SK-N-SH treated with all-trans-retinoic acid at 6 μM for 48 hours (cell line): Measurements from ENCODE around the gene LPP.

Source experiments
- ATAC-seq: fragments of 200-7000 bp; cut with Tn5 transposase; 3 replicates; pipeline ENCODE4 v1.9.1; 2020; ENCODE audit warnings: mild to moderate bottlenecking, moderate library complexity
- ARNTL ChIP-seq: fragments of 450-650 bp; formaldehyde crosslinking; IDR thresholded peaks from 2 replicates; pipeline ENCODE4 v1.5.0; 2020; ENCODE audit warnings: low read depth, mild to moderate bottlenecking, moderate library complexity, borderline replicate concordance
- BACH2 ChIP-seq: fragments of 250-450 bp; sonication (Bioruptor Pico); IDR thresholded peaks from 2 replicates; pipeline ENCODE4 v1.9.0; 2021; ENCODE audit warnings: mild to moderate bottlenecking, borderline replicate concordance
- CSDC2 ChIP-seq: fragments of 250-450 bp; sonication (Bioruptor Pico); IDR thresholded peaks from 2 replicates; pipeline ENCODE4 v1.5.0; 2020; ENCODE audit warnings: mild to moderate bottlenecking, moderate library complexity
- ESRRG ChIP-seq: fragments of 250-450 bp; sonication (Bioruptor Pico); IDR thresholded peaks from 2 replicates; pipeline ENCODE4 v1.6.1; 2021; ENCODE audit warnings: mild to moderate bottlenecking
- GLIS3 ChIP-seq: fragments of 250-450 bp; sonication (Bioruptor Pico); IDR thresholded peaks from 2 replicates; pipeline ENCODE4 v1.5.0; 2020; ENCODE audit warnings: mild to moderate bottlenecking, moderate library complexity
- ISL1 ChIP-seq: fragments of 250-450 bp; sonication (Bioruptor Pico); IDR thresholded peaks from 2 replicates; pipeline ENCODE4 v2.1.2; 2022; ENCODE audit warnings: mild to moderate bottlenecking, moderate library complexity
- OSR1 ChIP-seq: fragments of 250-450 bp; sonication (Bioruptor Pico); IDR thresholded peaks from 2 replicates; pipeline ENCODE4 v1.8.0; 2022; ENCODE audit warnings: moderate library complexity, mild to moderate bottlenecking, inconsistent platforms
- PPARA ChIP-seq: fragments of 250-450 bp; sonication (Bioruptor Pico); IDR thresholded peaks from 2 replicates; pipeline ENCODE4 v1.5.0; 2020; ENCODE audit warnings: mild to moderate bottlenecking, borderline replicate concordance
- RARB ChIP-seq: fragments of 250-450 bp; sonication (Bioruptor Pico); IDR thresholded peaks from 2 replicates; pipeline ENCODE4 v1.8.0; 2021; ENCODE audit warnings: mild to moderate bottlenecking, moderate library complexity
- SNAI2 ChIP-seq: fragments of 250-450 bp; sonication (Bioruptor Pico); IDR thresholded peaks from 2 replicates; pipeline ENCODE4 v1.5.0; 2020; ENCODE audit warnings: mild to moderate bottlenecking, moderate library complexity
- TCF4 ChIP-seq: fragments of 250-450 bp; sonication (Bioruptor Pico); IDR thresholded peaks from 2 replicates; pipeline ENCODE4 v1.8.0; 2021; ENCODE audit warnings: mild to moderate bottlenecking, moderate library complexity, borderline replicate concordance
- TOX ChIP-seq: fragments of 250-450 bp; sonication (Bioruptor Pico); IDR thresholded peaks from 2 replicates; pipeline ENCODE4 v1.8.0; 2021; ENCODE audit warnings: mild to moderate bottlenecking, moderate library complexity, borderline replicate concordance
- ZC3H10 ChIP-seq: fragments of 250-450 bp; sonication (Bioruptor Pico); IDR thresholded peaks from 2 replicates; pipeline ENCODE4 v1.5.1; 2021; ENCODE audit warnings: mild to moderate bottlenecking, moderate library complexity
- ZFP3 ChIP-seq: fragments of 250-450 bp; sonication (Bioruptor Pico); IDR thresholded peaks from 2 replicates; pipeline ENCODE4 v1.5.0; 2020; ENCODE audit warnings: mild to moderate bottlenecking, moderate library complexity
- ZFP30 ChIP-seq: fragments of 450-650 bp; formaldehyde crosslinking; IDR thresholded peaks from 2 replicates; pipeline ENCODE4 v1.5.0; 2022; ENCODE audit warnings: mild to moderate bottlenecking, moderate library complexity
- ZNF565 ChIP-seq: fragments of 450-650 bp; formaldehyde crosslinking; conservative IDR thresholded peaks from 2 replicates; pipeline ENCODE4 v1.5.0; 2020; ENCODE audit warnings: low read depth, mild to moderate bottlenecking, moderate library complexity
- ZNF70 ChIP-seq: fragments of 450-650 bp; formaldehyde crosslinking; IDR thresholded peaks from 2 replicates; pipeline ENCODE4 v1.5.0; 2020; ENCODE audit warnings: mild to moderate bottlenecking, moderate library complexity
- ZNF8 ChIP-seq: fragments of 450-650 bp; formaldehyde crosslinking; IDR thresholded peaks from 2 replicates; pipeline ENCODE4 v1.5.0; 2020; ENCODE audit warnings: mild to moderate bottlenecking, moderate library complexity
- TF ChIP-seq, protein P1 (sequence below): fragments of 250-450 bp; sonication (Bioruptor Pico); IDR thresholded peaks from 2 replicates; pipeline ENCODE4 v1.8.0; 2021; ENCODE audit warnings: low read depth, mild to moderate bottlenecking, moderate library complexity, borderline replicate concordance
- TF ChIP-seq, protein P2 (sequence below): fragments of 250-450 bp; sonication (Bioruptor Pico); IDR thresholded peaks from 2 replicates; pipeline ENCODE4 v1.5.0; 2020; ENCODE audit warnings: mild to moderate bottlenecking, moderate library complexity
- TF ChIP-seq, protein P3 (sequence below): fragments of 250-450 bp; sonication (Bioruptor Pico); IDR thresholded peaks from 2 replicates; pipeline ENCODE4 v1.5.1; 2021; ENCODE audit warnings: mild to moderate bottlenecking, moderate library complexity
- TF ChIP-seq, protein P4 (sequence below): fragments of 250-450 bp; sonication (Bioruptor Pico); IDR thresholded peaks from 2 replicates; pipeline ENCODE4 v1.8.0; 2020; ENCODE audit warnings: mild to moderate bottlenecking, moderate library complexity, borderline replicate concordance

LPP gene

DNA sequence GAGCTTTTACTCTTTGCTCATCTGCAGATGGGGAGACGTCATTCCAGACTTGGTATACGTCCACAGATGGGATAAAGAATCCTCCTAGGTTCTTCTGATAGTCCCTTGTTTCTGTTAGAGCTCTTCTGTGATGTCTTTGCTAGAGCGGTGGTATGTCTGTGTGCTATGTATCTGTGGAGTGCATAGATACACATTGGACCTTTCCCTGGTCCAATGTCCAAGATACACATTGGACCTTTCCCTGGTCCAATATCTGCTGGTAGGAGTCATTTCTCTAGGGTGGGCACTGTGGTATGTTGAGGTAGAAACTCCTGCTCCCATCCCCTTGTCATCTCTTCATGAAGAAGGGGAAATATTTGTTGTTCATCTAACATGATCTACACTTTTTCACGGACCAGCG is 47.5 kb upstream of the LPP start:
- TF ChIP-seq OSR1 (CRISPR knock-in tag): no peak
- TF ChIP-seq CSDC2 (CRISPR knock-in tag): no peak
- TF ChIP-seq TCF4 (CRISPR knock-in tag): no peak
- TF ChIP-seq ZFP3 (CRISPR knock-in tag): no peak
- no peak for ATAC-seq

DNA sequence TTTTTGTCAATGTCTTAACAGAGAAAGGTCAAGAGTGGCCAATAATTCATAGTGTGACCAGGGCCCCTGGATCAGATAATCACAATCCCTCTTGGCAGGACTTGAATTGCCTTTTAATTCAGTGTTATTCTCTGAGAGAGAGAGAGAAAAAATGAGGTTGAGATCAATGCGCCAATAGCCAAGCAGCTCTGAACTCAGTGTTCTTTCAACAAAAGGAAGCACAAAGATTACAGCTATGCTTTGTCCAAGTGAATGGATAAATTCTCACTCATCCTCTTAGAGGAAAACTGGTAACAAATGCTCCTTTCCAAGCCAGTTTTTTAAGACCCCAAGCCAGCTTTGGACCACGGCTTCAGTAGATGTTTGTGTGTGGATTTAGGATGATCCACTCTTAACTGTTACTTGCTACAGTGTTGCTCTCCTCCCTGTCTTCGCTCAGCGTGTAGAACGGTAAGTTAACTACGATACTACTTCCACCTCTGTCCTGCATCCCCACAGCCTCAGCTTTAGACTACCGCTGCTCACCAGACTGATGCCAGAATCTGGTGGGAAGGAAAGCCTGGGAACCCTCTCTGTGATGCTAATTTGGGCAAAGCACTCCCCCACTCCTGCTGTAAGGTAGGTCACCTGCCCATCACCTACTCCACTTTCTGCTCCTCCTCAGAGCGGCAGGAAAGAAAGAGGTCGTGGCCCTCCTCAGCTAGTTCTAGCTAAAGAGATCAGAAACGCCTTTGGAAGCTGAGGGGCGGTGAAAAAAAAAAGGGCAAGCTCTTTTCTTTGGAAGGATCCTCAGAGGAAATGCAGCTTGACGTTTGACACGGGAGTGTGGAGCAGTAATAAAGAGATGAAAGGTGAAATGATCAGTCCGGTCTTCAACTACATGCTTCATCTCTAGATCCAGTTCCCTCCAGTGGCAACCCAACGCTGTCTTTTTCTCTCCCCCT is 46.8 kb upstream of the LPP start:
- ATAC-seq: no peak
- TF ChIP-seq OSR1 (CRISPR knock-in tag) (no peak), PPARA (CRISPR knock-in tag) (no peak), ZNF565 (no peak), ZNF70 (CRISPR knock-in tag) (no peak), TOX (CRISPR knock-in tag) (no peak), SNAI2 (CRISPR knock-in tag) (no peak), TCF4 (CRISPR knock-in tag) (no peak), BACH2 (CRISPR knock-in tag) (no peak), ZNF8 (CRISPR knock-in tag) (no peak), ZC3H10 (CRISPR knock-in tag) (no peak), ZFP3 (CRISPR knock-in tag) (no peak), ZFP30 (CRISPR knock-in tag) (no peak)
- TF ChIP-seq, protein P1, sequence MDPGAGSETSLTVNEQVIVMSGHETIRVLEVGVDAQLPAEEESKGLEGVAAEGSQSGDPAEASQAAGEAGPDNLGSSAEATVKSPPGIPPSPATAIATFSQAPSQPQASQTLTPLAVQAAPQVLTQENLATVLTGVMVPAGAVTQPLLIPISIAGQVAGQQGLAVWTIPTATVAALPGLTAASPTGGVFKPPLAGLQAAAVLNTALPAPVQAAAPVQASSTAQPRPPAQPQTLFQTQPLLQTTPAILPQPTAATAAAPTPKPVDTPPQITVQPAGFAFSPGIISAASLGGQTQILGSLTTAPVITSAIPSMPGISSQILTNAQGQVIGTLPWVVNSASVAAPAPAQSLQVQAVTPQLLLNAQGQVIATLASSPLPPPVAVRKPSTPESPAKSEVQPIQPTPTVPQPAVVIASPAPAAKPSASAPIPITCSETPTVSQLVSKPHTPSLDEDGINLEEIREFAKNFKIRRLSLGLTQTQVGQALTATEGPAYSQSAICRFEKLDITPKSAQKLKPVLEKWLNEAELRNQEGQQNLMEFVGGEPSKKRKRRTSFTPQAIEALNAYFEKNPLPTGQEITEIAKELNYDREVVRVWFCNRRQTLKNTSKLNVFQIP (CRISPR knock-in tag): no peak
- TF ChIP-seq, protein P2, sequence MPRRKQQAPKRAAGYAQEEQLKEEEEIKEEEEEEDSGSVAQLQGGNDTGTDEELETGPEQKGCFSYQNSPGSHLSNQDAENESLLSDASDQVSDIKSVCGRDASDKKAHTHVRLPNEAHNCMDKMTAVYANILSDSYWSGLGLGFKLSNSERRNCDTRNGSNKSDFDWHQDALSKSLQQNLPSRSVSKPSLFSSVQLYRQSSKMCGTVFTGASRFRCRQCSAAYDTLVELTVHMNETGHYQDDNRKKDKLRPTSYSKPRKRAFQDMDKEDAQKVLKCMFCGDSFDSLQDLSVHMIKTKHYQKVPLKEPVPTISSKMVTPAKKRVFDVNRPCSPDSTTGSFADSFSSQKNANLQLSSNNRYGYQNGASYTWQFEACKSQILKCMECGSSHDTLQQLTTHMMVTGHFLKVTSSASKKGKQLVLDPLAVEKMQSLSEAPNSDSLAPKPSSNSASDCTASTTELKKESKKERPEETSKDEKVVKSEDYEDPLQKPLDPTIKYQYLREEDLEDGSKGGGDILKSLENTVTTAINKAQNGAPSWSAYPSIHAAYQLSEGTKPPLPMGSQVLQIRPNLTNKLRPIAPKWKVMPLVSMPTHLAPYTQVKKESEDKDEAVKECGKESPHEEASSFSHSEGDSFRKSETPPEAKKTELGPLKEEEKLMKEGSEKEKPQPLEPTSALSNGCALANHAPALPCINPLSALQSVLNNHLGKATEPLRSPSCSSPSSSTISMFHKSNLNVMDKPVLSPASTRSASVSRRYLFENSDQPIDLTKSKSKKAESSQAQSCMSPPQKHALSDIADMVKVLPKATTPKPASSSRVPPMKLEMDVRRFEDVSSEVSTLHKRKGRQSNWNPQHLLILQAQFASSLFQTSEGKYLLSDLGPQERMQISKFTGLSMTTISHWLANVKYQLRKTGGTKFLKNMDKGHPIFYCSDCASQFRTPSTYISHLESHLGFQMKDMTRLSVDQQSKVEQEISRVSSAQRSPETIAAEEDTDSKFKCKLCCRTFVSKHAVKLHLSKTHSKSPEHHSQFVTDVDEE: no peak
- TF ChIP-seq, protein P3, sequence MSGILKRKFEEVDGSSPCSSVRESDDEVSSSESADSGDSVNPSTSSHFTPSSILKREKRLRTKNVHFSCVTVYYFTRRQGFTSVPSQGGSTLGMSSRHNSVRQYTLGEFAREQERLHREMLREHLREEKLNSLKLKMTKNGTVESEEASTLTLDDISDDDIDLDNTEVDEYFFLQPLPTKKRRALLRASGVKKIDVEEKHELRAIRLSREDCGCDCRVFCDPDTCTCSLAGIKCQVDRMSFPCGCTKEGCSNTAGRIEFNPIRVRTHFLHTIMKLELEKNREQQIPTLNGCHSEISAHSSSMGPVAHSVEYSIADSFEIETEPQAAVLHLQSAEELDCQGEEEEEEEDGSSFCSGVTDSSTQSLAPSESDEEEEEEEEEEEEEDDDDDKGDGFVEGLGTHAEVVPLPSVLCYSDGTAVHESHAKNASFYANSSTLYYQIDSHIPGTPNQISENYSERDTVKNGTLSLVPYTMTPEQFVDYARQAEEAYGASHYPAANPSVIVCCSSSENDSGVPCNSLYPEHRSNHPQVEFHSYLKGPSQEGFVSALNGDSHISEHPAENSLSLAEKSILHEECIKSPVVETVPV (CRISPR knock-in tag): no peak

DNA sequence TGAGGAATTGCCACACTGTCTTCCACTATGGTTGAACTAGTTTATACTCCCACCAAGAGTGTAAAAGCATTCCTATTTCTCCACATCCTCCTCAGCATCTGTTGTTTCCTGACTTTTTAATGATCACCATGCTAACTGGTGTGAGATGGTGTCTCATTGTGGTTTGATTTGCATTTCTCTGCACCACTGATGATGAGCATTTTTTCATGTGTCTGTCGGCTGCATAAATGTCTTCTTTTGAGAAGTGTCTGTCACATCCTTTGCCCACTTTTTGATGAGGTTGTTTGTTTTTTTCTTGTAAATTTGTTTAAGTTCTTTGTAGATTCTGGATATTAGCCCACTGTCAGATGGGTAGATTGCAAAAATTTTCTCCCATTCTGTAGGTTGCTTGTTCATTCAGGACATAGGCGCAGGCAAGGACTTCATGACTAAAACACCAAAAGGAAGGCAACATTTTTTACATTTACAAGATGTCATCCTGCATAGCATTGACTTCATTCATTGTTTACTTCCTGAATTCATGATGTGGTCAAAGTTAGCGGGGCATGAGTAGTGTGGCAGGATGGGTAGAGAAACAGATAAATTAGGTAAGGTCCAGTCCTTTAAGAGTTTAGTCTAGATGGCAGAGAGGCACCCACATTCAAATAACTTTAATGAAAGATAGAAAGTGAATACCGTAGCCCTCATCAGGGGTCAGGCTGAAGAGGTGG is 45.1 kb upstream of the LPP start:
- TF ChIP-seq ZFP3 (CRISPR knock-in tag) (no peak), ISL1 (CRISPR knock-in tag) (no peak), GLIS3 (CRISPR knock-in tag) (no peak), ZNF70 (CRISPR knock-in tag) (no peak), RARB (CRISPR knock-in tag) (no peak), ARNTL (CRISPR knock-in tag) (no peak), TOX (CRISPR knock-in tag) (no peak), ESRRG (CRISPR knock-in tag) (no peak), ZFP30 (CRISPR knock-in tag) (no peak), SNAI2 (CRISPR knock-in tag) (no peak), OSR1 (CRISPR knock-in tag) (no peak), PPARA (CRISPR knock-in tag) (no peak), ZNF565 (no peak), ZC3H10 (CRISPR knock-in tag) (no peak)
- TF ChIP-seq, protein P4, sequence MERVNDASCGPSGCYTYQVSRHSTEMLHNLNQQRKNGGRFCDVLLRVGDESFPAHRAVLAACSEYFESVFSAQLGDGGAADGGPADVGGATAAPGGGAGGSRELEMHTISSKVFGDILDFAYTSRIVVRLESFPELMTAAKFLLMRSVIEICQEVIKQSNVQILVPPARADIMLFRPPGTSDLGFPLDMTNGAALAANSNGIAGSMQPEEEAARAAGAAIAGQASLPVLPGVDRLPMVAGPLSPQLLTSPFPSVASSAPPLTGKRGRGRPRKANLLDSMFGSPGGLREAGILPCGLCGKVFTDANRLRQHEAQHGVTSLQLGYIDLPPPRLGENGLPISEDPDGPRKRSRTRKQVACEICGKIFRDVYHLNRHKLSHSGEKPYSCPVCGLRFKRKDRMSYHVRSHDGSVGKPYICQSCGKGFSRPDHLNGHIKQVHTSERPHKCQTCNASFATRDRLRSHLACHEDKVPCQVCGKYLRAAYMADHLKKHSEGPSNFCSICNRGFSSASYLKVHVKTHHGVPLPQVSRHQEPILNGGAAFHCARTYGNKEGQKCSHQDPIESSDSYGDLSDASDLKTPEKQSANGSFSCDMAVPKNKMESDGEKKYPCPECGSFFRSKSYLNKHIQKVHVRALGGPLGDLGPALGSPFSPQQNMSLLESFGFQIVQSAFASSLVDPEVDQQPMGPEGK: no peak
- TF ChIP-seq, protein P2: no peak
- TF ChIP-seq, protein P3 (CRISPR knock-in tag): no peak
- ATAC-seq: no peak
